GM18951 (cell line): ENCODE results near the gene NR2E1.

Experiments used
- POLR2A ChIP-seq: IDR thresholded peaks from 4 replicates; pipeline ENCODE4 v1.6.1; 2011; ENCODE audit warnings: mild to moderate bottlenecking; ENCODE audit not compliant: insufficient read length, insufficient read depth; ENCODE audit errors: extremely low read depth
- in situ Hi-C: fragments of 300-500 bp; cut with MboI; formaldehyde crosslinking; loops from one replicate; pipeline ENCODE4 v1.12.0; 2022; ENCODE audit warnings: low sequenced_read_pairs, mixed read lengths, inconsistent platforms; ENCODE audit not compliant: unreplicated experiment

The NR2E1 gene

DNA sequence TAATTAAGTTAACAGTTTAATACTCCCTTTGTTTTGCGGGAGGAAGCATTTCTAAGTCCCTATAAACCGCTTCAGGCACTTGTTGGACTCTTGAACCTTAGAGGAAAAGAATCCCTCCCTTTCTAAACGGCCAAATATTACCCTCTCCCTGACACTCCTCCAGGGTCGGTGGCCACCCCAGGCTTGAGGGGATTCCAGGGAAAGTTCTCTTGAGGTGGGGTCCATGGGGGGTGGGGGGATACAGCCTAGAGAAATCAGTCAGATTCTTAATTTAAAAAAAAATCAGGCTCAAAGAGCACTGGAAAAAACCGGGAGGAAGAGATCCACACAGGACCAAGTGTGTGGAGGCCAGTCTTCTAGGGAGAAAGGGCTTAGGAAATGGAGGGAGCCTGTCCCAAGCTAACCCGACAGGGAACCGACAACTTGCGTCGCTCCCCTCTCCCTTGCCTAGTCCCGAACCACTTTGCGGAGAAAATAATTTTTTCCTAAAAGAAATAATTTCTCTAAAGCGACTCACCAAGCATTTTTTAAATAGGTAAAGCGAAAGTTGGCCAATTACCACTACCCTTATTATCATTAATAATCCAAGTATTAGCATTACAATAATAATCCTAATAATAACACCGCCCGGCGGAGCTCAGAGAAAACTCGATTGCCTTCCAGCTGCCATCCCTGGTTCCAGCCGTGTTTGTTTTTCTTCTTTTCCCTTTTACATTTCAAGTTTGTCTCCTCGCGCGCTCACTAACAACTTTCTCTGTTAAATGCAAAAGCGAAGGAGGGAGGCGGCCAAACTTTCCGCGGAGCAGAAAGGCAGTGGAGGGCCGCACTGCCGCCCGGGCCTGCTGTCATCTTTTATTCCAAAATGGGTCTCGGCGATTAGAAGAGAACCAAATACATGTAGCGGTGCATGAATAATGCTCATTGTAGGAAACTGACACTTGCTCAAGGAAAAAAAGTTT, 4.8 kb downstream of the NR2E1 start:
- in situ Hi-C loops: loop anchor here (10.0 kb wide), 1 partner anchor 56 kb away; no protein-coding TSS in a partner anchor
- no peak for TF ChIP-seq POLR2A

DNA sequence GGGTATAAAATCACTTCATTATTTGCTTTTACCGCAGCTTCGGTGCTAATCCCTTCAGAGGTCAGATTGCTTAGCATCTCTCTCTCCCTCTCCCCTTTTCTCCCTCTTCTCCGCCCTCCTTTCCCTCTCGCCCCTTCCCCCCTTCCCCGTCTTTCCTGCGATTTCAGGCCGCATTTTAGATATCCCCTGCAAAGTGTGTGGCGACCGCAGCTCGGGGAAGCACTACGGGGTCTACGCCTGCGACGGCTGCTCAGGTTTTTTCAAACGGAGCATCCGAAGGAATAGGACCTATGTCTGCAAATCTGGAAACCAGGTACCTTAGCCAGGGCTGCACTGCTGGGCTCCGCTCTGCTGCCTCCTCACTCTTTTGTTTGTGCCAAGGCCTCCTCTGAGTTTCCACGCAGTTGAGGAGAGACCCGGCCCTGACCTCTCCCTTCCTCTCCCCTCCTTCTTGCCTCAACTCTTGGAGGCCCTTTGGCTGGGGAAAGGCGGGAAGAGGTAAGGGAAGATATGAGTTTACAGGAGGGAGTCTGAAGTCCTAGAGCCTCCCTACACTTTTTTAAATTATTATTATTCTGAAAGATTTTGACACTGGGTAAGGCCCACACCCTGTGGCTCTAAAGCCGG, 5.6 kb downstream of the NR2E1 start:
- in situ Hi-C loops: loop anchor here (10.0 kb wide), 1 partner anchor 57 kb away; no protein-coding TSS in a partner anchor
- no peak for TF ChIP-seq POLR2A

DNA sequence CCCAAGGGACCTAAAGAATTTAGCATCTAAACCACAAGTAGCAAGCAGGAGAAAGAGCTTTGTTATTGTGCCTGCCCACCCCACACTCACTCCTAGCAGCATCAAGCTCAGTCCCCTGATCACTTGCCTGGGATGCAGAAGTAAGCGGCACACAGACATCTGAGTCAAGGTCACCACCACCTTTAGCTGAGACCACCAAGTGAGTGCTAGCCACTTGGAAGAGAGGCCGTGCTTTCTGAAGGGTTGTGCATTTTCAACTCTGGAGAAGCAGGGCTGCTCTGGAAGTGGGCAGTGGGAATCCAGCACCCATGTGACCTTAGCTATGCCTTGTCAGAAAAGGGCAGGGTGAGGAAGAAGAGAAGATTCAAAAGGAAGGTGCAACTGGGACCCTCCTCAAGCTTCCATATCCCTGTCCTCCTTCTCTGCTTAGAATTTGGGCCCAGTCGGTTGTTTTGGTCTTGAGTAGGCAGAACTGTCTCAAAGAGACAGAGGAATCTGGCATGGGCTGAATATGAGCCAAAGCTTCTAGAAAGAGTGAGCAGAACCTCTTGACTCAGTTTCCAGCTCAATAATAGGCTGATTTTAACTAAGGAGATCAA, 6.2 kb downstream of the NR2E1 start:
- in situ Hi-C loops: loop anchor here (10.0 kb wide), 1 partner anchor 57 kb away; no protein-coding TSS in a partner anchor
- no peak for TF ChIP-seq POLR2A

DNA sequence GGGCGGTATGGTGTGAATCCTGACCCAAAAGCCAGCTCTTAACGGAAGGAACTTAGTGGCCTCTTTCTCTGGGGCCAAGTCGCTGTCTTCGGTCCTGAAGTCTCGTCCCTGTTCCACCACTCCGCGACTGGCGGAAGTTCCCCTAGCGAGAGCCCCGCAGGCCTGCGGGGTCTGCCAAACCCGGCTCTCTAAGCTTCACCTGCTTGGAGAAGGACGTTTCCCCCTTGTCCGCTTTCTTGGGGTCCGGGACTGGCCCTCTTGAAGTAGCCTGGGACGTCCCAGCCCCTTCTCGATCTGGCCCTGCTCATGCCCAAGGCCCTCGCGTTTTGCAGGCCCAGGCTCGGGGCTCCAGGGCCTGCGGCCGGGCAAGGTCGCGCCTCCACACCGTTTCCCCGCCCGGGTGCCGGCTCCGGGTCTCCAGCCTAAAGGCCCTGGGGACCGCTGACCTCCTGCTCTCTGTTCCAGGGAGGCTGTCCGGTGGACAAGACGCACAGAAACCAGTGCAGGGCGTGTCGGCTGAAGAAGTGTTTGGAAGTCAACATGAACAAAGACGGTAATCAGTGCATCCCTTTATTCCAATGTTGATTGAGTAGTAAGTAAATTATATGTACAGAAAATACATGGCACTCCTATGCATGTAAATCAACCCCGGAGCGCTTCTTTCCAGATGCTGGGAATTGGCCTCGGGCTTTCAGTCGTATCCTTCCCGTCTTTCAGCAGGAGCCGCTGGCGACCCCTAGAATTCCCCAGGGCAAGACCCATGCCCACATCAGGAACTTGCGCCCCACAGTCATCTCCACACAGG, 8.8 kb downstream of the NR2E1 start:
- TF ChIP-seq POLR2A: no peak
- in situ Hi-C loops: loop anchor here (10.0 kb wide), 1 partner anchor 60 kb away; no protein-coding TSS in a partner anchor

DNA sequence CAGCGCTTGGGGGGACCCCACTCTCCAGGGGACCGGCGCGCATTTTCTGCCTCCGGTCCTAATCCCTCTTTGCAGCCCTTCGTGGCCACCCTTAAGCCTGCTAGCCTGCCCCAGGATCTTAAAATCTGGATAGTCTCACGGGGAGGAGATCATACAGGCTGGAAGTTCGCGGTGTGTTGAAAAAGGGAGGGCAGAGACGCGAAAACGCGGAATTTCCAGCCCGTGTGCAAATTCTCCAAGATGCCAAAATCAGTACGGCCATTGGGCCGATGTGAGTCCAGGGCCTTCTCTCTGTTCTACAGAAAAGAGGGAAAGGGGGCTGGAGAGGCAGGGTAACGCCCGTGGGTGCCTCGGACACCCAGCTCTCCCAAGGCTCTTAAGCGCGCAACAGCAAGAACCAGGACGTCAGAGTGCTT, 9.4 kb downstream of the NR2E1 start:
- in situ Hi-C loops: loop anchor here (10.0 kb wide), 1 partner anchor 60 kb away; no protein-coding TSS in a partner anchor
- TF ChIP-seq POLR2A: no peak

DNA sequence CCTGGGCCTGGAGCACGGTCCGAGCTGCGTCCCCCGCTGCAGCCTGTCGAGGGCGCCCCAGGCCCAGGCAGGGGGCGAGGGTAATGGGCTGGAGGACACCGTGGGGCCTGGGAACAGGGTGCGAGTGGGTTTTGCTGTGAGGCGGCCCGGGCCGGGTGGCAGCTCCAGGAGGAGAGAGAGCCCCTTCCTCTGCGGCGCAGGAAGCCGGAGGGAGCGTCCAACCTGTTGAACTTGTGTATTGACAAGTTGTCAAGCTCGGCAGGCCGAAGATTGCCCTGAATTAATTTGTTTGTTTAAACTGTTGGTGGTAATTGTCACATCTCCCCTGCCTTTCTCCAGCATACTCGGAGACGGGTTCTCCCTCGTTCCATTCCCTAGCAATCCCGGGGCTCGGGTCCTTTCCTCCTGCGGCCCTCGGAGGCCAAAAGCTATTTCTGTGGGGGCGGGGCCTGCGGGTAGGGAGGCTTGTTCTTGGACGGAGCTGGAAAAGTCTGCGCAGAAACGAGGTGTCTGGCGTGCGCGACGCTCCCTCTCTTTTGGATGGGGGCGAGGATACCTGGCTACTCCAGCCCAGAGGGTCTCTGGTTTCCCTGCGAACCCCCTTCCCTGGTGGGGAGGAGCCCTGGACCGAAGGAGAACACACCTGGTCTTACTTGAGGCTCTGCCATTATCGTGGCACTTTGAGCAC, 9.9 kb downstream of the NR2E1 start:
- in situ Hi-C loops: loop anchor here (10.0 kb wide), 1 partner anchor 61 kb away; no protein-coding TSS in a partner anchor
- no peak for TF ChIP-seq POLR2A

DNA sequence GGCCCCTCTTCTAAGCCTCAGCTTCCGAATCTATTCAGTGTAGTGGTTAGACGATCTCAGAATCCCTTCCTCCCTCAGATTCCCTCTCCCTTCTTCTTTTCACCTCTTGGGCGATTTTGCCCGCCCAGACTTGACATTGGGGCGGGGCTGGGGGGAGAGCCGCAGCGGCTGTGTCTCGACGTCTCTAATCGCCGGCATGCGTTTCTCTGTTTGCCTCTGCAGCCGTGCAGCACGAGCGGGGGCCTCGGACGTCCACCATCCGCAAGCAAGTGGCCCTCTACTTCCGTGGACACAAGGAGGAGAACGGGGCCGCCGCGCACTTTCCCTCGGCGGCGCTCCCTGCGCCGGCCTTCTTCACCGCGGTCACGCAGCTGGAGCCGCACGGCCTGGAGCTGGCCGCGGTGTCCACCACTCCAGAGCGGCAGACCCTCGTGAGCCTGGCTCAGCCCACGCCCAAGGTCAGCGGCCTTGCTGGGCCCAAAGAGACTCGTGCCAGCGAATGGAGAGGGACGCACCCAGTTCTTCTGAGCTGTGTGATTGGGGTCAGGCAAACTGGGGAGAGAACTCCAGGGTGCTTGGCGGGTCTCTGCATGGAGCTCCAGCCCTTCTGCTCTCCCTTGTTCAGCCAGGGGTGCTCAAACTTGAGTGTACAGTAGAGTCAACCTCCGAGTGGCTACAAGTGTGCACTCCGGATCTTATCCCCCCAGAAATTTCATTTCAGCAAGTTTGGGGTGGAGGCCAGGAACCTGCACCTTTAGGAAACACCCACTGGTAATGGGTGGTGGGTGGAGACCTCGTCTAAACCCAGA, 10.7 kb downstream of the NR2E1 start:
- TF ChIP-seq POLR2A: no peak
- in situ Hi-C loops: loop anchor here (10.0 kb wide), 1 partner anchor 62 kb away; no protein-coding TSS in a partner anchor

DNA sequence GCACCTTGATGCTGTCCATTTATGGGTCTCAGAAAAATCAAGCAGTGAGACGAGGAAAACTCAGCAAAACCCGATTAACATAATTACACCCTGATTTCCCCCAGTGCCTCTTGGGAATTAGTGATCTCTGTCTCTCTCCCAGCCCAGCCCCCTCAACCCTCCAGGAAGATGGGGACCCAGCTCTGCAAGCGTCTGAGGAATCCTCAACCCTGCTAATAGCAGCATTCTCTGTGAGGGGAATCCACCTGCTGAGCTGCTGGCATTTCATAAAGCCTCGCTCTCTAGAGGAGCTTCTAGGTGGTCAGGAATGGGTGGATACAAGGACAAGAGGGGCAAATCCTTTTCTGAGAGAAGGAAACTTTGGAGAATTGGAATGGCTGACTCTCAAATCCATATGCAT, 13.9 kb downstream of the NR2E1 start:
- in situ Hi-C loops: loop anchor here (10.0 kb wide), 1 partner anchor 65 kb away; no protein-coding TSS in a partner anchor
- TF ChIP-seq POLR2A: no peak

DNA sequence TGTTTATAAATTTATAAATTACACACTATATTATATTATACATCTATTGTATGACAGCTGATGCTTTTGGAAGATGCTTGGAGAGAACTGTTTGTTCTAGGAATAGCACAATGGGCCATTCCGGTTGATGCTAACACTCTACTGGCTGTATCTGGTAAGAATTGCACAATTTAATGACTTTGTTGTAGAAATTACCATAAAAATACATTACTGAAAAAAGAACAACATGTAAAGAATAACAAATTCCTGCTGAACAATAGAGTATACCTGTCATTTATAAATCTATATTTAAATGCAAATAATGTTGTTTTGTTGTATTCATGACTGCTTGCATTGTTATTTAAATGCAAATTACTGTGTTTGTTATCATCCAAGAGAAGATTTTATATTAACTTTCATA, 14.4 kb downstream of the NR2E1 start:
- TF ChIP-seq POLR2A: no peak
- in situ Hi-C loops: no loop called here

DNA sequence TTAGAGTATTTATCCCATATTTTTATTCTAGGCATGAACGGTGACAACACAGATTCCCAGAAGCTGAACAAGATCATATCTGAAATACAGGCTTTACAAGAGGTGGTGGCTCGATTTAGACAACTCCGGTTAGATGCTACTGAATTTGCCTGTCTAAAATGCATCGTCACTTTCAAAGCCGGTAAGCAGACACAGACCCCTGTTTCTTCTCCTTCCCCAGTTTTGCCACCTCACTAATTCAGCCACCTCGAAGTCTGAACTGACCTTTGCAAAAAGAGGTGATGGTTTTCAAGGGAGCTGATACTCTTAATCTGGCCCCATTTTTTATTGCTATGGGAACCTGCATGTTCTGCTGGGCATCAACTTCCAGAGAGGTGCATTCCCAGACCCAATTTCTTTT, 15.0 kb downstream of the NR2E1 start:
- in situ Hi-C loops: no loop called here
- no peak for TF ChIP-seq POLR2A

DNA sequence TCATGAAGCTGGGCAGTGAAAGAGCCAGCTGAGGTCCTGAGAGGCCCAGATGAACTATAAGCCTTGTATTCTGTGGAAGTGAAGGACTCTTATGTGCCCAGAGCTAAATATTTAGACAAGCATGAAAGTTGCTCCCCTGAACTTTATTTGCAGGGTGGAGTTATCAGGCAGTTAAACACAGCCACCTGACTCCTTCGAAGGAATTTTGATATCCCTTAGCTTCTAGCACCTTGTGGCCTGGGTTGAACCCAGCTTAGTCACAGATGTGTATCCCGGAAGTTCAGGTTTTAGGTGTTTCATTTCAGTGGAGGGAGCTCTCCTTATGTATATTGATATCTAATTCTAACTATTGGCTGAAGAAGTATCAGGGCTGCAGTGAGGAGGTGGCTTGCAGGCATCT, 20.4 kb downstream of the NR2E1 start:
- in situ Hi-C loops: no loop called here
- TF ChIP-seq POLR2A: no peak
